NCI-H345 treated with DMSO at 0.1 percent for 48 hours (cell line): ENCODE results near the gene KIF3B.
"Not testable (repeated sequence)": the region's sequence is repeated elsewhere in the genome, so short reads cannot be mapped to it uniquely, and the experiment has no call there.

ENCODE experiments used
- DNase-seq: peaks from one replicate; lab custom pipeline; 2025; ENCODE audit not compliant: unreplicated experiment; lab: John Stamatoyannopoulos, UW

Gene KIF3B

GRCh38 chr20:32327087-32327681, 49.7 kb downstream of the KIF3B start:
- no peak for DNase-seq

GRCh38 chr20:32329817-32330554, 52.5 kb downstream of the KIF3B start:
- DNase-seq = no peak

DNA sequence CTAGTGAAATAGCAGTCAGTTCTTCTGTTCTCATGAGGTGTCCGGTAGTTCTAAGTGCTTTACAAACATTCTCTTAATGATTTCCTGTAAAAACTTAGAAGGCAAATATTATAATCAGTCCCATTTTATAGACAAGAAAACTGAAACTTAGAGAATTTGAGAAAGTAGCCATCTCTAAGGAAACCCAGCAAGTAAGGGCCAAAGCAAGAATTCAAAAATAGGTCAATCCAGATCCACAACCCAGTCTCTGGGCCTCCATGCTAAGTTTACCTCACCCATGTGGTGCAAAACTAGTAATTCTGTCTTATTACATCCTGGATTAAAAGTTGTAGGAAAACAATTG, 53.1 kb downstream of the KIF3B start:
- DNase-seq = no peak

GRCh38 chr20:32332614-32333013, 55.2 kb downstream of the KIF3B start:
- no peak for DNase-seq

- no peak for DNase-seq
Measured at GRCh38 chr20:32333181-32333987, 55.9 kb downstream of the KIF3B start.

GRCh38 chr20:32333988-32334885, 56.8 kb downstream of the KIF3B start:
- DNase-seq = no peak

DNA sequence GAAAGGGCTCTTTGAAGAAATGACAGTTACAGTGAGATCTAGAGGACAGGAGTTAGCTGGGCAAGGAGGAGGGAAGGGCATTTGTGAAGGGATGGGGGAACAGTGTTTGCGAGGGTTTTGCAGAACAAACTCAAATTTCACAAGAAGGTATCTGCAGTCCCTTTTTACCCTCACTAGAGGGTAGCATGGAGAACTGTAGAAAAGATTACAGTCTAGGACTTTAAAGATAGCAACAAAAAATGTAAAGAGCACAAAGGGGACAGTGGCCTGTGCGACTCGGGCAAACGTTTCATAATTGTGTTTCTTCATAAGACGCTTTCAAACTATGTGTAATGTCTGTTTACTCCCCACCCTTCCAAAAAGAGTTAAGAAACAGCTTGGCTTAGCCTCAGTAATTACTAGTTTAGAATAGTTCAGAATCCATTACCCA, 59.5 kb downstream of the KIF3B start:
- peak; percentile 19 for DNase-seq

- DNase-seq = no peak
Measured at GRCh38 chr20:32337937-32338661, 60.6 kb downstream of the KIF3B start.

DNA sequence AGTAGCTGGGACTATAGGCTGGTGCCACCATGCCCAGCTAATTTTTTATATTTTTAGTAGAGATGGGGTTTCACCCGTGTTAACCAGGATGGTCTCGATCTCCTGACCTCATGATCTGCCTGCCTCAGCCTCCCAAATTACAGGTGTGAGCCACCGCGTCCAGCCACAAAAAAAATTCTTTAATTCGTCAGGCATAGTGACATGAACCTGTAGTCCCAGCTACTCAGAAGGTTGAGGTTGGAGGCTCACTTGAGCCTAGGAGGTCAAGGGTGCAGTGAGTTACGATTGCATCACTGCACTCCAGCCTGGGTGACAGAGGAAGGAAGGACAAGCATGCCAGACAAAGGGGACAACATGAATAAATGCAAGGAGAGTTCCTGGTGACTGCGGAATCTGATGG, 61.2 kb downstream of the KIF3B start:
- no peak for DNase-seq

GRCh38 chr20:32339116-32339515, 61.7 kb downstream of the KIF3B start:
- no peak for DNase-seq

DNA sequence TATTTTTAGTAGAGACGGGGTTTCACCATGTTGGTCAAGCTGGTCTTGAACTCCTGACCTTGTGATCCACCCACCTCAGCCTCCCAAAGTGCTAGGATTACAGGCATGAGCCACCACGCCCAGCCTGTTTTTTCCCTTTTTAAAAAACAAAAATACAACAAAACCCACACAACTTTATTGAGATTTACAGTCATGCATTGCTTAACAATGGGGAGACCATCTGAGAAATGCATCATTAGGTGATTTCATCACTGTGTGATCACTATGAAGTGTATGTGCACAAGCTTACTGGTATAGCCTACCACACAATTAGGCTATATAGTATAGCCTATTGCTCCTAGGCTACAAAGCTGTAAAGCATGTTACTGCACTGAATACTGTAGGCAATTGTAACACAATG, 63.6 kb downstream of the KIF3B start:
- DNase-seq = not testable (repeated sequence)

GRCh38 chr20:32343439-32343838, 66.0 kb downstream of the KIF3B start:
- no peak for DNase-seq

GRCh38 chr20:32344835-32345506, 67.5 kb downstream of the KIF3B start:
- peak; percentile 39 for DNase-seq

- no peak for DNase-seq
Measured at GRCh38 chr20:32348207-32348606, 70.8 kb downstream of the KIF3B start.

GRCh38 chr20:32350421-32350820, 73.0 kb downstream of the KIF3B start:
- no peak for DNase-seq

- no peak for DNase-seq
Measured at GRCh38 chr20:32352121-32352720, 74.8 kb downstream of the KIF3B start.

- DNase-seq = no peak
Measured at GRCh38 chr20:32353848-32354496, 76.5 kb downstream of the KIF3B start.

- DNase-seq = no peak
Measured at GRCh38 chr20:32354592-32355416, 77.4 kb downstream of the KIF3B start.
